Skin epidermis (tissue), 12 donors: ENCODE results near the gene DIP2C.

ENCODE experiments used
- H3K27ac ChIP-seq, 21 experiments: fragments of 200-600 bp; sonication (generic) in 11 of 21; one replicate each; pipeline ENCODE4 v1.5.0; 2020; ENCODE audit warnings: mild to moderate bottlenecking in 3 of 21, inconsistent platforms in 2 of 21, moderate library complexity in 2 of 21
- H3K4me3 ChIP-seq, 7 experiments: fragments of 200-600 bp; sonication (generic) in 2 of 7; one replicate each; pipeline ENCODE4 v1.5.0; 2020; ENCODE audit warnings: inconsistent platforms in 2 of 7, mild to moderate bottlenecking in 2 of 7, moderate library complexity in 1 of 7

DIP2C gene

GRCh38 chr10:385571-386300, 303.7 kb downstream of the DIP2C start:
- Histone ChIP-seq H3K27ac (no peak overlapping the region), H3K4me3 (no peak overlapping the region)

- H3K4me3 ChIP-seq = no peak overlapping the region
- H3K27ac ChIP-seq = no peak overlapping the region
Observed at GRCh38 chr10:384538-385305, 304.7 kb downstream of the DIP2C start.

GRCh38 chr10:383519-383918, 305.9 kb downstream of the DIP2C start:
- H3K4me3 ChIP-seq = no peak overlapping the region
- no peak overlapping the region for H3K27ac ChIP-seq

GRCh38 chr10:381805-382204, 307.7 kb downstream of the DIP2C start:
- Histone ChIP-seq H3K27ac (no peak overlapping the region), H3K4me3 (no peak overlapping the region)

- Histone ChIP-seq H3K27ac (no peak overlapping the region), H3K4me3 (no peak overlapping the region)
Observed at GRCh38 chr10:381346-381745, 308.1 kb downstream of the DIP2C start.

- H3K27ac ChIP-seq = no peak overlapping the region
- H3K4me3 ChIP-seq = no peak overlapping the region
Observed at GRCh38 chr10:380313-380940, 309.0 kb downstream of the DIP2C start.

- Histone ChIP-seq H3K4me3 (no peak overlapping the region), H3K27ac (no peak overlapping the region)
Observed at GRCh38 chr10:378930-379704, 310.4 kb downstream of the DIP2C start.

GRCh38 chr10:378230-378929, 311.1 kb downstream of the DIP2C start:
- Histone ChIP-seq H3K27ac (no peak overlapping the region), H3K4me3 (no peak overlapping the region)

GRCh38 chr10:377228-377627, 312.2 kb downstream of the DIP2C start:
- Histone ChIP-seq H3K4me3 (no peak overlapping the region), H3K27ac (no peak overlapping the region)

- H3K4me3 ChIP-seq = no peak overlapping the region
- H3K27ac ChIP-seq = peak overlapping the region in 1 of 21 experiments; percentile 21
Observed at GRCh38 chr10:375815-376505, 313.5 kb downstream of the DIP2C start.

- no peak overlapping the region for H3K27ac ChIP-seq
- no peak overlapping the region for H3K4me3 ChIP-seq
Observed at GRCh38 chr10:374354-374753, 315.1 kb downstream of the DIP2C start.

GRCh38 chr10:373526-374309, 315.8 kb downstream of the DIP2C start:
- no peak overlapping the region for H3K4me3 ChIP-seq
- peak overlapping the region in 5 of 21 experiments; percentile 5 to 57 (median 18) for H3K27ac ChIP-seq

- H3K27ac ChIP-seq = peak overlapping the region in 5 of 21 experiments; percentile 43 to 57 (median 45)
- no peak overlapping the region for H3K4me3 ChIP-seq
Observed at GRCh38 chr10:373015-373414, 316.5 kb downstream of the DIP2C start.

GRCh38 chr10:372566-372965, 316.9 kb downstream of the DIP2C start:
- H3K27ac ChIP-seq = peak overlapping the region in 5 of 21 experiments; percentile 43 to 57 (median 45)
- H3K4me3 ChIP-seq = no peak overlapping the region

- H3K4me3 ChIP-seq = no peak overlapping the region
- no peak overlapping the region for H3K27ac ChIP-seq
Observed at GRCh38 chr10:371515-371914, 318.0 kb downstream of the DIP2C start.

GRCh38 chr10:370449-370825, 319.0 kb downstream of the DIP2C start:
- Histone ChIP-seq H3K4me3 (no peak overlapping the region), H3K27ac (peak overlapping the region in 3 of 21 experiments; percentile 16 to 29 (median 20))

GRCh38 chr10:369684-370448, 319.6 kb downstream of the DIP2C start:
- no peak overlapping the region for H3K4me3 ChIP-seq
- peak overlapping the region in 7 of 21 experiments; percentile 19 to 60 (median 43) for H3K27ac ChIP-seq
